ENCODE data around the gene PRKG1. TPM values are rescaled to one million over a fixed set of nuclear protein-coding genes. Genes with fewer than 3 reads are reported as not detected.
A peak's percentile ranks its signal among the peaks of the same experiment; 100 is the strongest.

PRKG1 gene
- polyA plus RNA-seq, 1 donor from 2014 or later, result 0.36 TPM

- no peaks in the 10 kb centered on the region for H3K4me1 Mint-ChIP-seq
- H3K27me3 Mint-ChIP-seq, result no peaks in the 10 kb centered on the region
- H3K36me3 Mint-ChIP-seq, result no peaks in the 10 kb centered on the region
- no peak overlapping the region for H3K4me3 Mint-ChIP-seq
- H3K9me3 Mint-ChIP-seq, result no peaks in the 10 kb centered on the region
- no peak overlapping the region for H3K27ac Mint-ChIP-seq
Measured at GRCh38 chr10:51800725-51801424, 726.6 kb downstream of the PRKG1 start.

- Mint-ChIP-seq H3K9me3 (no peaks in the 10 kb centered on the region), H3K4me3 (no peak overlapping the region), H3K27ac (no peak overlapping the region), H3K4me1 (no peaks in the 10 kb centered on the region), H3K27me3 (peaks cover 2% of the 10 kb centered on the region), H3K36me3 (no peaks in the 10 kb centered on the region)
Measured at GRCh38 chr10:51802030-51802429, 727.7 kb downstream of the PRKG1 start.

DNA sequence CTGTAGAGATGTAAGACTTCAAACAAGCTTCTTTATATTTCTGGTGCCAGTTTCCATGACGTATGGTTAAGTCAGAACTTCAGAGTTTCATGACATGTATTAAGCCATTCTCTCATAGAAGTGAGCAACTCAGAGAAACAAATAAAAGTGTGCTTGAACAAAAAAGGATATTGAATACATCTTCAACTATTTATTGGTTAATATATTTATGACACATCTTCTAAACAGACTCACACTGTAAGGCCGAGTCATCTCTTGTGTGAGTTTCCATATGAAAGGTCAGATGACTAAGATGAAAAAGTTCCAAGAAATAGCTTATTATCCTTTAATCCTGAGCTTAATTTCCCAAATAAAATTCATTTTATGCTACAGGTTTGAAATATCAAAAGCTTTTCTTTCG is 730.6 kb downstream of the PRKG1 start:
- Mint-ChIP-seq H3K4me3 (no peak overlapping the region), H3K27ac (no peak overlapping the region), H3K36me3 (no peaks in the 10 kb centered on the region), H3K9me3 (no peaks in the 10 kb centered on the region), H3K27me3 (peaks cover 2% of the 10 kb centered on the region), H3K4me1 (no peaks in the 10 kb centered on the region)

GRCh38 chr10:51806079-51806835 is 732.0 kb downstream of the PRKG1 start:
- H3K27ac Mint-ChIP-seq, result peak overlapping the region in 1 of 3 donors; percentile 63
- H3K4me1 Mint-ChIP-seq, result no peaks in the 10 kb centered on the region
- no peaks in the 10 kb centered on the region for H3K36me3 Mint-ChIP-seq
- no peaks in the 10 kb centered on the region for H3K9me3 Mint-ChIP-seq
- no peak overlapping the region for H3K4me3 Mint-ChIP-seq
- H3K27me3 Mint-ChIP-seq, result peaks cover 2% of the 10 kb centered on the region

DNA sequence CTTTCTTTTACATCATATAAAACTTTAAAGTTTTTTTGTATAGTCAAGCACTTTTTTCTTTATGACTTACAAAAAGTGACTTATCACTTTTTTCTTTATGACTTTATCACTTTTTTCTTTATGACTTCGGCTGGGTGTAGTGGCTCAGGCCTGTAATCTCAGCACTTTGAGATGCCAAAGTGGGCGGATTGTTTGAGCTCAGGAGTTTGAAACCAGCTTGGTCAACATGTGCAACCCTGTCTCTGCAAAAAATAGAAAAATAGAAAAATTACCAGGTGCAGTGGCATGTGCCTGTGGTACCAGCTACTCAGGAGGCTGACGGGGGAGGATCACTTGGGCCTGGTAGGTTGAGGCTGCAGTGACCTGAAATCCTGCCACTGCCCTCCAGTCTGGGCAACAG is 733.9 kb downstream of the PRKG1 start:
- Mint-ChIP-seq H3K4me3 (no peak overlapping the region), H3K9me3 (no peaks in the 10 kb centered on the region), H3K27me3 (peaks cover 2% of the 10 kb centered on the region), H3K36me3 (no peaks in the 10 kb centered on the region), H3K27ac (no peak overlapping the region), H3K4me1 (no peaks in the 10 kb centered on the region)

GRCh38 chr10:51815723-51816122 is 741.4 kb downstream of the PRKG1 start:
- Mint-ChIP-seq H3K9me3 (no peaks in the 10 kb centered on the region), H3K36me3 (no peaks in the 10 kb centered on the region), H3K27ac (no peak overlapping the region), H3K4me1 (no peaks in the 10 kb centered on the region), H3K4me3 (no peak overlapping the region), H3K27me3 (no peaks in the 10 kb centered on the region)

GRCh38 chr10:51821045-51821444 is 746.8 kb downstream of the PRKG1 start:
- no peaks in the 10 kb centered on the region for H3K4me1 Mint-ChIP-seq

GRCh38 chr10:51821745-51822144 is 747.5 kb downstream of the PRKG1 start:
- no peaks in the 10 kb centered on the region for H3K36me3 Mint-ChIP-seq
- H3K4me3 Mint-ChIP-seq, result no peak overlapping the region
- H3K9me3 Mint-ChIP-seq, result no peaks in the 10 kb centered on the region
- no peak overlapping the region for H3K27ac Mint-ChIP-seq
- no peaks in the 10 kb centered on the region for H3K27me3 Mint-ChIP-seq
- no peaks in the 10 kb centered on the region for H3K4me1 Mint-ChIP-seq

More at GRCh38 chr10:51821045-51821444, 746.8 kb downstream of the PRKG1 start:
- Mint-ChIP-seq H3K27me3 (no peaks in the 10 kb centered on the region), H3K4me3 (no peak overlapping the region), H3K9me3 (no peaks in the 10 kb centered on the region), H3K27ac (no peak overlapping the region), H3K36me3 (no peaks in the 10 kb centered on the region)

GRCh38 chr10:51832652-51833383 is 758.5 kb downstream of the PRKG1 start:
- Mint-ChIP-seq H3K9me3 (peaks cover 0 to 24% (median 3%) of the 10 kb centered on the region in 3 donors), H3K36me3 (no peaks in the 10 kb centered on the region), H3K4me1 (no peaks in the 10 kb centered on the region), H3K27me3 (no peaks in the 10 kb centered on the region), H3K4me3 (no peak overlapping the region), H3K27ac (no peak overlapping the region)

- Mint-ChIP-seq H3K4me3 (no peak overlapping the region), H3K36me3 (no peaks in the 10 kb centered on the region), H3K27ac (peak overlapping the region in 1 of 3 donors; percentile 19), H3K9me3 (peaks cover 0 to 14% (median 2%) of the 10 kb centered on the region in 3 donors), H3K4me1 (no peaks in the 10 kb centered on the region), H3K27me3 (no peaks in the 10 kb centered on the region)
Measured at GRCh38 chr10:51834548-51834947, 760.3 kb downstream of the PRKG1 start.

DNA sequence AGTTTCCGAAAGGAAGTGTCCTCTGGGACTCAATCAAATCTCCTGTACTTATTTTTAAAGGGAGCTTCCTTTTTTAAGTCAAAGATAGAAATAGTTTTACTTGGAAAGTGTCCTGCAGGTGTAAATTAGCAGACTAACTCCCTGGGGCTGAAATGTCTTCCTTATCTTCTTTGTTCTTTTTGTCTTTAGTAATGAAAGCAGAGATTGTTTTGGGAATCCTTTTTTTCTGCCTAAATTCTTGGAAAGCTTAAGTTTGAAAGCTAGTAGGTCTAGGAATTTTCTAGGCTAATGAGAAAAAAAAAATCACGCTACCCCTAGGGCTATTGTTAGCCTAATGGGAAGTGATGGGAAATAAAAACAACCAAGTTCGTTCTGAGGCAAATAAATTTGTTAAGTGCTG is 764.2 kb downstream of the PRKG1 start:
- peaks cover 0 to 10% (median 2%) of the 10 kb centered on the region in 3 donors for H3K9me3 Mint-ChIP-seq
- H3K27ac Mint-ChIP-seq, result no peak overlapping the region
- no peaks in the 10 kb centered on the region for H3K27me3 Mint-ChIP-seq
- H3K36me3 Mint-ChIP-seq, result no peaks in the 10 kb centered on the region
- H3K4me1 Mint-ChIP-seq, result no peaks in the 10 kb centered on the region
- no peak overlapping the region for H3K4me3 Mint-ChIP-seq

DNA sequence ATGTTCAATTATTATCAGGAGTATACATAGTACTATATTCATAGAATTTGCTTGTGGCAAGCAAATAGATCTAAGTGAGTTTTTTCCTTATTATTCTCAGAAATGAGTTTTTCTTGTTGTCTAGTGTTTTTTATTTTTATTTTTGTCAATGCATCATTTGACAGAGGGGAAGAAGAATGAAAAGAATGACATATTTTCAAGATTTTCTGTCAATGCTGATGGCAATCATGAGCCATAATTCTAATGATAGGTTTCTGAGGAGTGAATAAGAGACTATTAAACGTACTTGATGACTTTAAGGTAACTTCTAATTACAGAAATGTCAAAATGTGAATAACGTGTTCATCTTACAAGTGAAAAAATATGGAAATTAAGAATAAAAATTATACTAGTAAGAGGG is 769.7 kb downstream of the PRKG1 start:
- Mint-ChIP-seq H3K4me1 (peaks cover 0 to 1% (median 0%) of the 10 kb centered on the region in 3 donors), H3K4me3 (peak overlapping the region in 1 of 4 donors; percentile 6), H3K36me3 (no peaks in the 10 kb centered on the region), H3K27ac (no peak overlapping the region), H3K9me3 (no peaks in the 10 kb centered on the region), H3K27me3 (no peaks in the 10 kb centered on the region)

DNA sequence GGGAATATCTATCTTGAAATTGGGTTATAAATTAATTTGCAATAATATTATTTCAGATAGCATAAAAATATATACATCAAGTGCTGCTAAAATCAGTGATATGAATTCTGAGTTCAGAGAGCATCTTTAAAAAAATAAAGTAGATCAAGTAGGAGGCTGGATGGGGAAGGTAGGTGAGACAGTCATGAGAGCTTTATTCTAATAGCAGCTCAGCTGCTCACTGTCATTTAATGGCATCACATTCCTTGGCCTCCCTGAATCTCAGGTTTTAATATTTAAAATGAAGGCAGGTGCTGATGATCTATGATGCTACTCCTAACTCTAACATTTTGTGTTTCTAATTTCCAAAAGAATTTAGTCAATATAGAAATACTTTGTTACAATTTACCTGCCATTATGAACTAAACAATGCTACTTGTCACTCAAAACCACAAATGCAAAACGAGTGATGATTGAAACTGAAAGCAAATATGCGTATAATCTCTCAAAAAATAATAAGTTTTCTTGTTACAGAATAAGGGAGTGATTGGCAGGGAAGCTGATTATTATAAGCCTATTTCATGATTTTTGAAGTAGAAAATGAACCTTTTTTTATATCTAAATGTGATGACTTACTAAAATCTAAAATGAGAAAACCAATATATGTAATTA is 772.7 kb downstream of the PRKG1 start:
- H3K9me3 Mint-ChIP-seq, result peaks cover 0 to 4% (median 0%) of the 10 kb centered on the region in 3 donors
- H3K4me3 Mint-ChIP-seq, result no peak overlapping the region
- H3K27ac Mint-ChIP-seq, result no peak overlapping the region

DNA sequence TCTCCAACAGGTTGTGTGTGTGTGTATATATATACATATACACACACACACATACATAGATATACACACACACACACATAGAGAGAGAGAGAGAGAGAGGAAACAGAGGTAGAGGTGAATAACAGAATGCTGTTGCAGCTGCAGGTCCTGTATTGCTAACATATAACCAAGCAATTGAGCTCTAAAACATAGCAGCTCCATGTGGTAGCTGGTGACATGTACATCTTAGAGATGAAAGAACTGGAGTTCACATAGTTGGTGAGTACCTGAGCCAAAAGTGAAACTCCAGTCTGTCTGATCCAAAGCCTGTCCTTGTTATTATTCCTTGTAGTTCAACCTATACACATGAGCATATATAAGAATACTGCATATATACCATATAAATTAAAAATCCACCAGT is 778.0 kb downstream of the PRKG1 start:
- Mint-ChIP-seq H3K27ac (no peak overlapping the region), H3K4me3 (no peak overlapping the region), H3K4me1 (no peaks in the 10 kb centered on the region), H3K27me3 (no peaks in the 10 kb centered on the region), H3K9me3 (peaks cover 0 to 4% (median 2%) of the 10 kb centered on the region in 3 donors), H3K36me3 (no peaks in the 10 kb centered on the region)

More for the DNA sequence above, 772.7 kb downstream of the PRKG1 start:
- no peaks in the 10 kb centered on the region for H3K36me3 Mint-ChIP-seq
- H3K4me1 Mint-ChIP-seq, result peaks cover 0 to 1% (median 0%) of the 10 kb centered on the region in 3 donors
- H3K27me3 Mint-ChIP-seq, result no peaks in the 10 kb centered on the region

DNA sequence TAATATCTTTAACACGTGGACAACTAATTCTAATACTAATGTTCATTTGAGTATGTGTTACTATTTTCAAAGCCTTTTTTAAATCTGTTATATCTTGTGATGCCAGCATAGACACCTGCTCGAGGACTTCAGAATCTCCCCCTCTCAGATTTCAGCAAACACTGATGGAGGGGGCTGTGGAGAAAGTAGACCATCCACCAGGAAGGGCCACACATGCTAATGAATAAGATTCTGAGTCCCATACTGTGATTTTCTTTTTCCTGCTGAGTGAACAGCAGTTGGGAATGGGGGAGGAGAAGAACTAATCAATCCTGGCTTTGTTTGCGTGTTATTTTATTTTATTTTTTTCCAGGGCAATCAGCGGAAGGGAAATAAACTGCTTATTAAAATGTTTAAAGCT is 783.0 kb downstream of the PRKG1 start:
- H3K36me3 Mint-ChIP-seq, result no peaks in the 10 kb centered on the region
- H3K27me3 Mint-ChIP-seq, result no peaks in the 10 kb centered on the region
- H3K27ac Mint-ChIP-seq, result no peak overlapping the region
- no peak overlapping the region for H3K4me3 Mint-ChIP-seq
- peaks cover 0 to 2% (median 0%) of the 10 kb centered on the region in 3 donors for H3K9me3 Mint-ChIP-seq
- no peaks in the 10 kb centered on the region for H3K4me1 Mint-ChIP-seq

Data from IgD-negative memory B cell (primary cell).